ENCODE results near the gene KCNT1. TPM values are rescaled to one million over a fixed set of nuclear protein-coding genes. Genes with fewer than 3 reads are reported as not detected.

KCNT1 gene
- total and polyA plus RNA-seq, 2 donors (not counting 3 experiments of a cell fraction or from before 2014, with no cell fraction given), result not detected

GRCh38 chr9:135761845-135762168 is 59.8 kb downstream of the KCNT1 start:
- Histone ChIP-seq H3K4me1 (ENCODE audit: control insufficient read depth, extremely low read depth, insufficient read depth, low read length) (no peaks in the 10 kb centered on the region), H3K9me1 (replicated peaks; ENCODE audit: control insufficient read depth, extremely low read depth, insufficient read depth, low read length) (no peaks in the 10 kb centered on the region), H3K27ac (ENCODE audit: insufficient read depth, low read depth, low read length) (no peak overlapping the region), H3K27me3 (ENCODE audit: control insufficient read depth in 2 of 2, insufficient read depth in 2 of 2, low read length in 2 of 2) (no peaks in the 10 kb centered on the region), H3K79me2 (ENCODE audit: control insufficient read depth, insufficient read depth, low read length) (no peaks in the 10 kb centered on the region), H3K9me3 (replicated peaks; ENCODE audit: control insufficient read depth, insufficient read depth, low read length) (no peaks in the 10 kb centered on the region), H3K4me3 (replicated peaks in 1 of 3; ENCODE audit: insufficient read depth in 1 of 3, low read depth in 1 of 3, low read length in 3 of 3) (no peak overlapping the region), H3K4me2 (ENCODE audit: insufficient read depth, low read length) (no peak overlapping the region), H4K20me1 (replicated peaks; ENCODE audit: control insufficient read depth, extremely low read depth, insufficient read depth, low read length) (no peaks in the 10 kb centered on the region), H3K9ac (replicated peaks; ENCODE audit: extremely low read depth, insufficient read depth, low read length) (no peak overlapping the region), H2AFZ (ENCODE audit: low read depth, low read length) (no peak overlapping the region), H3K36me3 (ENCODE audit: control insufficient read depth in 2 of 2, extremely low read depth in 1 of 2, insufficient read depth in 2 of 2, low read length in 2 of 2) (no peaks in the 10 kb centered on the region)
- dilution Hi-C loops (cut with MboI; ENCODE audit: extremely low pct_ligation_motif_present, low sequenced_read_pairs) (no loop called here), intact Hi-C loops (cut with micrococcal nuclease) (no loop called here)
- DNase-seq (ENCODE audit: low read depth, low spot score) (no peak), FAIRE-seq (no peak)
- CTCF ChIA-PET, result no interaction called here
- POLR2A ChIA-PET, result no interaction called here
- TF ChIP-seq POLR2AphosphoS5 (IDR thresholded peaks at IDR 0.05; ENCODE audit: insufficient read depth, low read depth, low read length) (no peak), FOS (IDR thresholded peaks at IDR 0.05; ENCODE audit: borderline replicate concordance, insufficient read depth, low read length) (no peak), JUN (IDR thresholded peaks at IDR 0.05; ENCODE audit: borderline replicate concordance, insufficient read depth, insufficient read length, low read depth) (no peak), GATA2 (IDR thresholded peaks at IDR 0.05; ENCODE audit: insufficient read depth, insufficient read length, low read depth, low read length) (no peak), MYC (IDR thresholded peaks at IDR 0.05; ENCODE audit: low read depth, low read length) (no peak), EZH2 (IDR thresholded peaks at IDR 0.05; ENCODE audit: borderline replicate concordance, low read depth, low read length, severe bottlenecking) (no peak), CTCF (IDR thresholded peaks at IDR 0.05; ENCODE audit: extremely low read depth in 1 of 2, insufficient read depth in 1 of 2, low read depth in 1 of 2, low read length in 2 of 2) (no peak), POLR2A (IDR thresholded peaks at IDR 0.05; ENCODE audit: low read depth, low read length) (no peak)
- TF ChIP-seq, protein P1, sequence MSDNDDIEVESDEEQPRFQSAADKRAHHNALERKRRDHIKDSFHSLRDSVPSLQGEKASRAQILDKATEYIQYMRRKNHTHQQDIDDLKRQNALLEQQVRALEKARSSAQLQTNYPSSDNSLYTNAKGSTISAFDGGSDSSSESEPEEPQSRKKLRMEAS (IDR thresholded peaks at IDR 0.05; ENCODE audit: insufficient read depth, insufficient read length), result no peak
- no TSS peak for BruUV-seq (replicated peaks)
